ENCODE data around the gene ZDHHC4.
"Not testable (repeated sequence)": the region's sequence is repeated elsewhere in the genome, so short reads cannot be mapped to it uniquely, and the experiment has no call there.

Gene ZDHHC4

DNA sequence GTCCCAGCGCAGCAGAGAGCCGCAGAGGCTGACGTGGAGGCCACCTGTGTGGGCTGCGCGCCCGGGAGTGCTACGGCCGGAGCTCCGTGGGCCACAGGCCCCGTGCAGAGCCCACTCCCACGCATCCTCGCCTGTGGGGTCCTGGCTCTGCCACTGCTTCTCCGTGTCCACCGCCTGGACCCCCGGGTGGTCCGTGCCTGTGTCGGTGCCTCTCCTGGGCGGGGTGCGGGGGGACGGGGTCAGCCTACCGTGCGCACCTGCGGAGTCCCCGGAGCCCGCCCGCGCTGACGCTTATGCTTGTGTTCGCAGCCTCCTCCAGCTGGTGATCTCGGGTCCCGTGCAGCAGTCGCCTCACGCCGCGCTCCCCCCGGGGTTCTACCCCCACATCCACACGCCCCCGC lies 30.4 kb downstream of the ZDHHC4 start:
- no peak for DNase-seq

DNA sequence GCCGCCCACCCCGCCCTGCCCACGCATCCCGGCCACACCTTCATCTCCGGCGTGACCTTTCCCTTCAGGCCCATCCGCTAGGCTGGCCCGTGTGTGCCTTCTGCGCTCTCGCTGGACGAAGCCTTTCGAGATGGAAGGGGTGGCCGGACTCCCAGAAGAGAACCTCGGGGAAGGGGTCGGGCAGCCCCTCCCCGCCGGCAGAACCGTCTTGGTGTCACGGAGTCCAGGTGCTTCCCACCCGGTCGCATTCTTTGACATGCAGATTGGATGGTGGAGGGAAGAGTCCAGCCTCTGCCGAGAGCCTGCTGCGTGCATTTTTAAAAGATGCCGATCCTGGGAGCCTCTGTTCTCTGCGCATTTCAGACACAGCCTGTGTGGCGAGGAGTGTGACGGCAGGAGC lies 30.8 kb downstream of the ZDHHC4 start:
- DNase-seq, result no peak

DNA sequence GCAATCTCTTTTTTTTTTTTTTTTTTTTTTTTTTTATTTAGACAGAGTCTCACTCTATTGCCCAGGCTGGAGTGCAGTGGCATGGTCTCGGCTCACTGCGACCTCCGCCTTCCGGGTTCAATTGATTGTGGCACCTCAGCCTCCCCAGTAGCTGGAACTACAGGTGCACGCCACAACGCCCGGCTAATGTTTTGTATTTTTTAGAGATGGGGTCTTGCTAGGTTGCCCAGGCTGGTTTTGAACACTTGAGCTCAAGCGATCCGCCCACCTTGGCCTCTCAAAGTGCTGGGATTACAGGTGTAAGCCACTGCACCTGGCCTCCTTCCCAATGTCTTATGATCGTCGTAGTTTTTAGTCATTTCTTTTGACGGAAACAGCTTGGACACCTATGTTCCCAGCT lies 31.5 kb downstream of the ZDHHC4 start:
- DNase-seq, result no peak

GRCh38 chr7:6612819-6613218 lies 35.6 kb downstream of the ZDHHC4 start:
- no peak for DNase-seq

DNA sequence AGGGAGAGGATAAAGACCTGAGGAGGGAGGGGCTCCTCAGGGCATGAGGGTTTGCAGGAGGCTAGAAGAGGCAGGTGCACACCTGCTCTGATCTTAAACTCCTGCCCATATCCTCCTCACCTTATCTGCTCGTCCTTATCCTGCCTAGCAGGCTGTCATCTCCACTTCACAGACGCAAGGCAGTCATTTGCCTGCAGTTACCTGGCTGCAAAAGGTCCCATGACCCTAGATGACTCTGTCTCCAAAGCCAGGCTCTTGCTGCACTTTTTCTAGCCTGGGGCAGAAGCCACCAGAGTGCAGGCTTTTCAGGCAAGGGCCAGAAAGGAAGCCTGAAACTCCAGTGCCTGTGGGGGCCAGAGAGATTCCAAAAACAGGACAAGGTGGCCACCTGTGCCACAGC lies 36.5 kb downstream of the ZDHHC4 start:
- DNase-seq, result no peak

DNA sequence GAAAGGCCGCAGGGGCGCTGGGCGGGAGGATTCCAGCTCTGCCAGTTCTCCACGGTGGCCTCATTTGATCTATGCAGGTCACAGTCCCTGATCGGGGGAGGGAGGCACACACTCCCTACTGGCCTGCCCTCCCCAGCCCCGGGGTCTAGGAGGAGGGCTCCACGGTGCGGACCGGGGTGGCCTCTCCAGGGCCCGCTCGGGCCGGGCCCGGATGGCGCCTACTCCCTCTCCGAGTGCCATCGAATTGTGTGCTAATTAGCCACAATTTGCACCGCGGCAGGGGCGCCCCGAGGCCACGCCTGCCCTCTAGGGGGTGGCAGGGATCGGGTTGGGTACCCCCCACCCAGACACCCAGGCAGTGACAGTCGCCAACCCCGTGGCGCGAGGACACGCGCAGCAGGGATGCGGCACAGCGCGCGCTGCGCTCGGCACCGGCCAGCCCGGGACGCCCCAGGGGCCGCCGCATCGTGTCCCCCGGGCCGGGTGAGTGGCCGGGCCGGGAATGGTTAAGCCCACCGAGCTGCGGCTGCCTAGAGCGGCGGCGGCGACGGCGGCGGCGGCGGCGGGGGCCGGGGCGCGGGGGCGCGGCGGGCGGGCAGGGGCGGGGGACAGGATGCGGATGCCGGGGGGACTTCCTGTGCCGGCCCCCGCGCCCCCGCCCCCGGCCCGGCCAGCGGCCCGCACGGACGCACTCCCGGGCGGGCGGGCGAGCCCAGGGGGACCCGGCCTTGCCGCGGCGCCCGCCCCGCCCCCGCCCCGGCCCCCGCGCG lies 37.9 kb downstream of the ZDHHC4 start, which contains the start of gene ZNF853:
TSS of gene ZNF853 (plus strand) at position 658 of the 770 bp plus-strand sequence. CDS start 565 bp downstream, outside the sequence.
- peak; percentile 51 for DNase-seq

DNA sequence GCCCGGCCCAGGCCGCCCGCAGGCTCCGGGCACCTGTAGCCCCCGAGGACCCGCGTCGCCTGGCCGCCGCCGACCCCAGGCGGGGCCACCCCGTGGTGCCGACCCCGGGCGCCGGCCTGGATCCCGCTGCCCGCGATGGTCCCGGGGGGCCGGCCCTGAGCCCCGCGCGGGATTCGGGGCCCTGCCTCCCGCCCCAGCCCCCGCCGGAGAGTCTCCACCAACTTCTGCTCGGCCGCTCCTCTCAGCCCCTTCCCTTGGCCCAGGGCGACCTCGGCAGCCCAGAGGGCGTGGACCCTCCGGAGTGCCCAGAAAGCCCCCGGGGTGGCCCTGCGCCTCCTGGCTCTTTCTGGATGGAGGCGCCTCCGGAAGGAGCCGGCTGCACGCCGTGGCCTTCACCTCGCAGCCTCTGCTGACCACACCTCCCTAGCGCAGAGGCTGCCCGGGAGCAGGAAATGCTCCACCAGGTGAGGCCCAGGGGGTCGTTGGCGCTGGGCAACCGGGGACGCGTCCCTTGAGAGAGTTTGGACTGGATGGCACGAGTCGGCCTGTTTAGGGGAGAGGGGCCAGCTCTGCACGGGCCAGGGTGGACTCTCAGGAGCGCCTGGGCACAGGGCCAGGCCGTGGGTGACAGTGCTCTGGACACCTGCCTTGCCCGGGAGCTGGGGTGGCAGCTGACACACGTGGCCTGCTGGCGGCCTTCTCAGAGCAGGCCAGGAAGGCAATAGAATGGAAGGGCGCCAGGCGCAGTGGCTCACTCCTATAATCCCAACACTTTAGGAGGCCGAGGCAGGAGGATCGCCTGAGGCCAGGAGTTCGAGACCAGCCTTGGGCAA lies 38.7 kb downstream of the ZDHHC4 start:
- DNase-seq, result peak; percentile 24

- DNase-seq, result no peak
Observed at GRCh38 chr7:6616854-6617643, 39.8 kb downstream of the ZDHHC4 start.

GRCh38 chr7:6618621-6619020 lies 41.4 kb downstream of the ZDHHC4 start:
- DNase-seq, result no peak

DNA sequence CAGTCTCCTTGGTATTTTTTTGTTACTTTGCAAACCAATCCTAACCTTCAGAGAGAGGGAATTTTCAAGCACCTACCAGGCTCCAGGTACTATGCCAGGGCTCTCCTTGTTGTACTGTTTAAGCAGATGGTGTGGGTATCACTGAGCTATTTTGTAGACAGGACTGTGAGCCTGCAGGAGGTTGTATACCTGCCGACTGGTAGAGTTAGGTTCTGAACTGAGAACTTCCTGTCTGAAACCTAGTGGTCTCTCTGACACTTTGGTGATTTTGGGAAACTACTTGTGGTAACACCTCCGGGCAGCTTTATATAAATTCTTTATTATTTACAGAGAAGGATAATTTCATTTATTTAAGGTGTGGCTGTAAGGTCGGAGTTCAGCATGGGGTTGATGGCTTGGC lies 42.7 kb downstream of the ZDHHC4 start:
- DNase-seq, result no peak

GRCh38 chr7:6621195-6622133 lies 44.2 kb downstream of the ZDHHC4 start:
- DNase-seq, result no peak

DNA sequence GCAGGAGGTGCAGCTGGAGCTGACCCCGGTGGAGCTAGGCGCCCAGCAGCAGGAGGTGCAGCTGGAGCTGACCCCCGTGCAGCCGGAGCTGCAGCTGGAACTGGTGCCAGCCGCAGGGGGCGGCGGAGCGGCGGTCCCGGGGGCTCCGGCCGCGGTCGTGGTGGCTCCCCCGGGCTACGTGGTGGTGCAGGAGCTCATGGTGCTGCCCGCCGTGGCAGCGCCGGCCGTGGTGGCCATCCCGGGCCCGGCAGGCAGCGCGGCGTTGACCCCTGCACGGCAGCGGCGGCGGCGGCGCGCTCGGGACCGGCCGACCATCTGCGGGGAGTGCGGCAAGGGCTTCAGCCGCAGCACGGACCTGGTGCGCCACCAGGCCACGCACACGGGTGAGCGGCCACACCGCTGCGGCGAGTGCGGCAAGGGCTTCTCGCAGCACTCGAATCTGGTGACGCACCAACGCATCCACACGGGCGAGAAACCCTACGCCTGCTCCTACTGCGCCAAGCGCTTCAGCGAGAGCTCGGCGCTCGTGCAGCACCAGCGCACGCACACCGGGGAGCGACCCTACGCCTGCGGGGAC lies 45.0 kb downstream of the ZDHHC4 start:
- DNase-seq, result no peak

- peak; percentile 52 for DNase-seq
Observed at GRCh38 chr7:6623589-6624245, 46.5 kb downstream of the ZDHHC4 start.

GRCh38 chr7:6624246-6624611 lies 47.0 kb downstream of the ZDHHC4 start:
- DNase-seq, result no peak

DNA sequence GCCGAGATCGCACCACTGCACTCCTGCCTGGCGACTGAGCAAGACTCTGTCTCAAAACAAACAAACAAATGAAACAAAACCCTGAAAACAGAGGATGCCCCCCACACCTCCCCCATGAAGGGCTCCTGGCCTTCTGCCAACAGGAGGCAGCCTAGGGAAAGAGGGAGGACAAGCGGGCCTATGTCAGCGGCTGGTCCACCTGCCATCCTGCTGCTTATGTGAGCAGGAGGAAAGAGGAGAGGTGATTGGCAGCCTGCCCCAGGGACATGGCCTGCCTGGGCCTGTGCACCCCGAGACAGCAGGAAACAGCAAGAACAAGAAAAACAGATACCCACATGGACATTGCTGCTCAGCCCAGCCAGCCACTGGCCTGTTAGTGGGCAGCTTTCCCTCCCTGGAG lies 50.8 kb downstream of the ZDHHC4 start:
- DNase-seq, result no peak

GRCh38 chr7:6630007-6630849 lies 53.0 kb downstream of the ZDHHC4 start:
- no peak for DNase-seq

DNA sequence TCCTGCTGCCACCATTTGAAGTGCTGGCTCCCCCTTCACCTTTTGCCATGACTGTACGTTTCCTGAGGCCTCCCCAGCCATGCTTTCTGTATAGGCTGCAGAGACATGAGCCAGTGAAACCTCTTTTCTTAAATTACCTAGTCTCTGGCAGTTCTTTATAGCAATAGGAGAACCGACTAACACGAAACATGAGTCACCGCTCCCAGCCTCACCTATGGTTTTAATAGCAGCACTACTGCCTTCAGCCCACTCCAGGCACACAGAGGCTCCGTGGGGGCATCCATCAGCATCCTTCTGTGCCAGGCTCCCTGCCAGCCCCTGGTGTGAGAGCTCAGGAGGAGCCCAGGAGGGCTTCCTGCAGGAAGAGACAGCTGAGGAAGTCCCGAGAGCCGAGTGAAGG lies 54.4 kb downstream of the ZDHHC4 start:
- DNase-seq, result no peak

DNA sequence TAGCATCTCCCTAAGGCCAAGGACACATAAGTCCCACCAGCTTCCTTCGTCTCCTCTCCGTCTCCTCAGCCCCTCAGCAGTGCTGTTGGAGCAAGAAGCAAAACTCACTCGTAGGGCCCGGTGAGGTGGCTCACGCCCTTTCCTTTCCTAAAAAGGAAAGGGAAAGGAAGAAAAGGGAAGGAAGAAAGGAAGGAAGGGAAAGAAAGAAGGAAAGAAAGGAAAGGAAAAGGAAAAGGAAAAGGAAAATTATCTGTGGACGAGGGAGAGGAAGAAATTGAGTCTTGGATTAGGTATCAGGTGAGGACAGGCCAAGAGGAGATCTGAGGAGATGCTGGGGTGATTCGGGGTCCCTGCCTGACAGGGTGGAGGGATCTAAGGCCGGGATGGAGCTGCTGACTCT lies 56.8 kb downstream of the ZDHHC4 start:
- no peak for DNase-seq

GRCh38 chr7:6634971-6635370 lies 57.7 kb downstream of the ZDHHC4 start:
- not testable (repeated sequence) for DNase-seq
